HEK293 (cell line): ENCODE measurements around the gene MAML3.

ENCODE experiments used
- CTCF ChIP-seq: fragments of 450-650 bp; formaldehyde crosslinking; IDR thresholded peaks from 2 replicates; pipeline ENCODE4 v1.5.1; 2016; ENCODE audit warnings: missing biosample characterization, missing genetic modification characterization
- WT1 ChIP-seq: fragments of 450-650 bp; formaldehyde crosslinking; IDR thresholded peaks from 2 replicates; pipeline ENCODE4 v1.5.1; 2016; ENCODE audit warnings: missing biosample characterization, missing genetic modification characterization
- YY1 ChIP-seq: fragments of 450-650 bp; formaldehyde crosslinking; IDR thresholded peaks from 2 replicates; pipeline ENCODE4 v1.5.1; 2018; ENCODE audit warnings: missing biosample characterization, missing genetic modification characterization
- ZFP41 ChIP-seq: fragments of 450-650 bp; formaldehyde crosslinking; IDR thresholded peaks from 2 replicates; pipeline ENCODE4 v1.5.1; 2016; ENCODE audit warnings: missing biosample characterization, missing genetic modification characterization, borderline replicate concordance
- ZNF549 ChIP-seq: fragments of 450-650 bp; IDR thresholded peaks from 2 replicates; pipeline ENCODE4 v1.5.1; 2018; ENCODE audit warnings: missing biosample characterization, missing genetic modification characterization, mild to moderate bottlenecking, inconsistent platforms, moderate library complexity
- ZNF558 ChIP-seq: fragments of 450-650 bp; formaldehyde crosslinking; IDR thresholded peaks from 2 replicates; pipeline ENCODE4 v1.5.1; 2016; ENCODE audit warnings: missing biosample characterization, missing genetic modification characterization
- ZNF701 ChIP-seq: fragments of 450-650 bp; formaldehyde crosslinking; IDR thresholded peaks from 2 replicates; pipeline ENCODE4 v1.5.1; 2016; ENCODE audit warnings: missing biosample characterization, missing genetic modification characterization

GRCh38 chr4:140127422-140127821 is 26.6 kb downstream of the MAML3 start:
- TF ChIP-seq CTCF, result no peak
- no peak for TF ChIP-seq WT1 (tag by site-specific recombination)
- TF ChIP-seq ZFP41, result no peak
- TF ChIP-seq ZNF558 (tag by site-specific recombination), result no peak
- no peak for TF ChIP-seq YY1 (tag by site-specific recombination)
- no peak for TF ChIP-seq ZNF701 (tag by site-specific recombination)
- TF ChIP-seq ZNF549 (tag by site-specific recombination), result no peak
